ENCODE results near the gene SEC61B.
A peak's percentile ranks its signal among the peaks of the same experiment; 100 is the strongest.

SEC61B gene

GRCh38 chr9:99220011-99220410 lies 2.1 kb upstream of the SEC61B start:
- TF ChIP-seq REST (IDR thresholded peaks at IDR 0.05; ENCODE audit: insufficient replicate concordance, low read depth) (no peak), GABPA (IDR thresholded peaks at IDR 0.05; ENCODE audit: low read depth) (no peak), SPI1 (IDR thresholded peaks at IDR 0.05; ENCODE audit: borderline replicate concordance, low read depth) (no peak), POLR2AphosphoS5 (IDR thresholded peaks at IDR 0.05; ENCODE audit: low read depth) (no peak)
- TF ChIP-seq, protein P1, sequence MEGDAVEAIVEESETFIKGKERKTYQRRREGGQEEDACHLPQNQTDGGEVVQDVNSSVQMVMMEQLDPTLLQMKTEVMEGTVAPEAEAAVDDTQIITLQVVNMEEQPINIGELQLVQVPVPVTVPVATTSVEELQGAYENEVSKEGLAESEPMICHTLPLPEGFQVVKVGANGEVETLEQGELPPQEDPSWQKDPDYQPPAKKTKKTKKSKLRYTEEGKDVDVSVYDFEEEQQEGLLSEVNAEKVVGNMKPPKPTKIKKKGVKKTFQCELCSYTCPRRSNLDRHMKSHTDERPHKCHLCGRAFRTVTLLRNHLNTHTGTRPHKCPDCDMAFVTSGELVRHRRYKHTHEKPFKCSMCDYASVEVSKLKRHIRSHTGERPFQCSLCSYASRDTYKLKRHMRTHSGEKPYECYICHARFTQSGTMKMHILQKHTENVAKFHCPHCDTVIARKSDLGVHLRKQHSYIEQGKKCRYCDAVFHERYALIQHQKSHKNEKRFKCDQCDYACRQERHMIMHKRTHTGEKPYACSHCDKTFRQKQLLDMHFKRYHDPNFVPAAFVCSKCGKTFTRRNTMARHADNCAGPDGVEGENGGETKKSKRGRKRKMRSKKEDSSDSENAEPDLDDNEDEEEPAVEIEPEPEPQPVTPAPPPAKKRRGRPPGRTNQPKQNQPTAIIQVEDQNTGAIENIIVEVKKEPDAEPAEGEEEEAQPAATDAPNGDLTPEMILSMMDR (IDR thresholded peaks at IDR 0.05; ENCODE audit: insufficient read depth, low read length): no peak
- Histone ChIP-seq H3K27ac (replicated peaks) (no peak overlapping the region), H3K27me3 (ENCODE audit: insufficient read depth, poor library complexity, severe bottlenecking) (no peaks in the 10 kb centered on the region), H3K4me3 (replicated peaks; ENCODE audit: insufficient read depth, low read length) (no peak overlapping the region)
- no peak for DNase-seq (ENCODE audit: low read depth in 1 of 2, low spot score in 1 of 2)

- TF ChIP-seq GABPA (IDR thresholded peaks at IDR 0.05; ENCODE audit: low read depth) (no peak), POLR2AphosphoS5 (IDR thresholded peaks at IDR 0.05; ENCODE audit: low read depth) (no peak), REST (IDR thresholded peaks at IDR 0.05; ENCODE audit: insufficient replicate concordance, low read depth) (no peak), SPI1 (IDR thresholded peaks at IDR 0.05; ENCODE audit: borderline replicate concordance, low read depth) (no peak)
- TF ChIP-seq, protein P1 (IDR thresholded peaks at IDR 0.05; ENCODE audit: insufficient read depth, low read length): no peak
- DNase-seq (ENCODE audit: low read depth in 1 of 2, low spot score in 1 of 2): no peak
- peak overlapping the region; percentile 69 for H3K4me3 ChIP-seq (replicated peaks; ENCODE audit: insufficient read depth, low read length)
- no peaks in the 10 kb centered on the region for H3K27me3 ChIP-seq (ENCODE audit: insufficient read depth, poor library complexity, severe bottlenecking)
- peak overlapping the region; percentile 99 for H3K27ac ChIP-seq (replicated peaks)
Measured at GRCh38 chr9:99221266-99221620, 839 bp upstream of the SEC61B start.

DNA sequence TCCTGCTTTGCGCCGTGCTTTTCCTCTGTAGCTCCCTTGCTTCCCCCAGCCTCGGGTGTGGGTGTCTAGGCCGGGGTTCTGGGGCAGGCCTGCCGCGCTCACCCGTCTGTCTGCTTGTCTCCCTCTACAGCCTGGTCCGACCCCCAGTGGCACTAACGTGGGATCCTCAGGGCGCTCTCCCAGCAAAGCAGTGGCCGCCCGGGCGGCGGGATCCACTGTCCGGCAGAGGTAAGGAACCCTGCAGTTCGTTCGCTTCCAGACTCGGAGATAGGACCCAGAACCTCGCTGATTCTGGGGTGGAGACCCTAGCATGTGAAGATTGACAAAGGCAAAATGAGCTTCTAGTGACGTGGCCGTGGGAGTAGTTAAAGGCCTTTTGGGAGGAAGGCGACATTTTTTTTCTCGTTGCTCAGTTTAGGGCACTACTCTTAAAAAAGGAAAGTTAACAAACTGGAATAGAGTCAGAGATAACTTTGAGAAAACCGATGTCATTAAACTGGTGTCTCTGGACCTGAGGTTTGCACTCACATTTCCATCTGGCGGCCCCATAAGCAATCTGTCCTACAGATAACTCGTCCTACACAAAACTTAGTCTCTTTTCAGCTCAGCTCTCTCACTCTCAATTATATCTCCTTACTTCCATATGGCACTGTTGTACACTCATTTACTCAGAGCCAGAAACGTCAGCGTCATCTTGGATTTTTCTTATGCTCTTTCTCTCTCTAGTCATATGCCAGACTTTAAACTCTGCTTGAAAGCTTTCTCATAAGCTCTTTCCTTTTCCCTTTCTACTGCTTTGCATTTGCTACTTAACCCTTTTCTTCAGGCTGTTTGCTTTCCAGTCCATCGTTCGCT lies 561 bp downstream of the SEC61B start:
- Histone ChIP-seq H3K27ac (replicated peaks) (peak overlapping the region; percentile 99), H3K4me3 (replicated peaks; ENCODE audit: insufficient read depth, low read length) (peak overlapping the region; percentile 69), H3K27me3 (ENCODE audit: insufficient read depth, poor library complexity, severe bottlenecking) (no peaks in the 10 kb centered on the region)
- TF ChIP-seq REST (IDR thresholded peaks at IDR 0.05; ENCODE audit: insufficient replicate concordance, low read depth) (peak; percentile 28), POLR2AphosphoS5 (IDR thresholded peaks at IDR 0.05; ENCODE audit: low read depth) (no peak), SPI1 (IDR thresholded peaks at IDR 0.05; ENCODE audit: borderline replicate concordance, low read depth) (no peak)
- TF ChIP-seq, protein P1 (IDR thresholded peaks at IDR 0.05; ENCODE audit: insufficient read depth, low read length): no peak
- DNase-seq (ENCODE audit: low read depth in 1 of 2, low spot score in 1 of 2): no peak
